H1 (cell line): ENCODE data around the gene RNASET2. TPM values are rescaled to one million over a fixed set of nuclear protein-coding genes. Genes with fewer than 3 reads are reported as not detected.

Experiments used
- HDAC6 ChIP-seq: IDR thresholded peaks from one replicate; pipeline ENCODE4 v1.7.1; 2012; ENCODE audit warnings: low read depth, mild to moderate bottlenecking, inconsistent platforms, low read length, moderate library complexity
- polyA plus RNA-seq, 7 experiments: library from polyadenylated mRNA; depleted of rRNA in 3 of 7; stranded (reverse) in 5 of 7; unstranded in 2 of 7; fragments of >200 nt in 5 of 7; fragments of 200-250 nt in 2 of 7; gene quantifications; 1 replicate in 5 of 7; 2 replicates in 1 of 7; 4 replicates in 1 of 7; pipeline versions ENCODE4 v1.2.1 to v1.2.3, GENCODE V29; 2011 to 2013; ENCODE audit warnings: missing spikeins in 2 of 7, mixed read lengths in 2 of 7
- total RNA-seq: library from RNA; stranded (reverse); fragmentation: NEBNext Ultra II Directional; extraction: Animal tissue kit (Norgen Biotek cat#: 25700); gene quantifications from 2 replicates; pipeline ENCODE4 v1.2.1, GENCODE V29; 2021
- TF ChIP-seq, protein P1 (sequence below), 3 experiments: IDR thresholded peaks; 1 replicate in 2 of 3; 2 replicates in 1 of 3; pipeline versions ENCODE4 v1.5.1 to v1.6.1; 2011; ENCODE audit warnings: low read length in 3 of 3, mild to moderate bottlenecking in 3 of 3, inconsistent platforms in 2 of 3, low read depth in 1 of 3, moderate library complexity in 1 of 3; ENCODE audit not compliant: insufficient read depth in 1 of 3; ENCODE audit errors: control extremely low read depth in 1 of 3

The RNASET2 gene
- total and polyA plus RNA-seq, 2 of the 8 experiments (the other 6 are each of a cell fraction or from before 2014, with no cell fraction given): 15.7 to 22.9 TPM

DNA sequence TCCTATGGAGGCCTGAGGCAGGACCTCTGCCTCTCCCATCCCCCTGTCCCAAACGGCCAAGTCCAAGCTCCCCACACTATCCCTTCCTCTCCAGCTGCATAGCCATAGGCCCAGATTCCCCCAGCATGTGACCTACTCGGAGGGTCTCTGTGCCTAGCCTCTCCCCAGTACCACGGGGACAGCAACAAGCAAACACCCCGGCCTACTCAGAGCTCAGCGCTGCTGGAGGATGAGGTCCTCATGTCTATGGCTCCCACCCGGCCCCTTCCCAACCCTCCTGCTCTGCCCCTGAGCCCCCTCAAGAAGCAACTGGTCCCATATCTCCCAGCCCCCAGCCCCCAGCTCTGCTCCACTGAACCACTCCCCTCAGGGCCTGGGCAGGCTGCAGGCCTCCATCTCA, 24.2 kb downstream of the RNASET2 start (continued):
- TF ChIP-seq, protein P1, sequence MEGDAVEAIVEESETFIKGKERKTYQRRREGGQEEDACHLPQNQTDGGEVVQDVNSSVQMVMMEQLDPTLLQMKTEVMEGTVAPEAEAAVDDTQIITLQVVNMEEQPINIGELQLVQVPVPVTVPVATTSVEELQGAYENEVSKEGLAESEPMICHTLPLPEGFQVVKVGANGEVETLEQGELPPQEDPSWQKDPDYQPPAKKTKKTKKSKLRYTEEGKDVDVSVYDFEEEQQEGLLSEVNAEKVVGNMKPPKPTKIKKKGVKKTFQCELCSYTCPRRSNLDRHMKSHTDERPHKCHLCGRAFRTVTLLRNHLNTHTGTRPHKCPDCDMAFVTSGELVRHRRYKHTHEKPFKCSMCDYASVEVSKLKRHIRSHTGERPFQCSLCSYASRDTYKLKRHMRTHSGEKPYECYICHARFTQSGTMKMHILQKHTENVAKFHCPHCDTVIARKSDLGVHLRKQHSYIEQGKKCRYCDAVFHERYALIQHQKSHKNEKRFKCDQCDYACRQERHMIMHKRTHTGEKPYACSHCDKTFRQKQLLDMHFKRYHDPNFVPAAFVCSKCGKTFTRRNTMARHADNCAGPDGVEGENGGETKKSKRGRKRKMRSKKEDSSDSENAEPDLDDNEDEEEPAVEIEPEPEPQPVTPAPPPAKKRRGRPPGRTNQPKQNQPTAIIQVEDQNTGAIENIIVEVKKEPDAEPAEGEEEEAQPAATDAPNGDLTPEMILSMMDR (IDR thresholded peaks at IDR 0.05; ENCODE audit: control extremely low read depth in 1 of 3, insufficient read depth in 1 of 3, low read depth in 1 of 3, low read length in 3 of 3): no peak
- no peak for TF ChIP-seq HDAC6
